Measurements from ENCODE around the gene DUSP1. TPM values are rescaled to one million over a fixed set of nuclear protein-coding genes. Genes with fewer than 3 reads are reported as not detected.

The DUSP1 gene
- total RNA-seq, 1 donor from 2014 or later, result 150 TPM

GRCh38 chr5:172745838-172746237, 25.2 kb downstream of the DUSP1 start:
- H3K27me3 Mint-ChIP-seq (ENCODE audit: low read depth), result no peaks in the 10 kb centered on the region
- H3K4me1 Mint-ChIP-seq (ENCODE audit: low read depth), result peaks cover 57% of the 10 kb centered on the region
- peaks cover 8% of the 10 kb centered on the region for H3K9me3 Mint-ChIP-seq (ENCODE audit: low read depth)
- TF ChIP-seq, protein P1, sequence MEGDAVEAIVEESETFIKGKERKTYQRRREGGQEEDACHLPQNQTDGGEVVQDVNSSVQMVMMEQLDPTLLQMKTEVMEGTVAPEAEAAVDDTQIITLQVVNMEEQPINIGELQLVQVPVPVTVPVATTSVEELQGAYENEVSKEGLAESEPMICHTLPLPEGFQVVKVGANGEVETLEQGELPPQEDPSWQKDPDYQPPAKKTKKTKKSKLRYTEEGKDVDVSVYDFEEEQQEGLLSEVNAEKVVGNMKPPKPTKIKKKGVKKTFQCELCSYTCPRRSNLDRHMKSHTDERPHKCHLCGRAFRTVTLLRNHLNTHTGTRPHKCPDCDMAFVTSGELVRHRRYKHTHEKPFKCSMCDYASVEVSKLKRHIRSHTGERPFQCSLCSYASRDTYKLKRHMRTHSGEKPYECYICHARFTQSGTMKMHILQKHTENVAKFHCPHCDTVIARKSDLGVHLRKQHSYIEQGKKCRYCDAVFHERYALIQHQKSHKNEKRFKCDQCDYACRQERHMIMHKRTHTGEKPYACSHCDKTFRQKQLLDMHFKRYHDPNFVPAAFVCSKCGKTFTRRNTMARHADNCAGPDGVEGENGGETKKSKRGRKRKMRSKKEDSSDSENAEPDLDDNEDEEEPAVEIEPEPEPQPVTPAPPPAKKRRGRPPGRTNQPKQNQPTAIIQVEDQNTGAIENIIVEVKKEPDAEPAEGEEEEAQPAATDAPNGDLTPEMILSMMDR (IDR thresholded peaks at IDR 0.05), result no peak
- DNase-seq (ENCODE audit: low spot score), result no peak
- H3K36me3 Mint-ChIP-seq (ENCODE audit: low read depth), result peaks cover 3% of the 10 kb centered on the region
- no peak overlapping the region for H3K4me3 Mint-ChIP-seq (ENCODE audit: unreplicated experiment)
- no peak overlapping the region for H3K27ac Mint-ChIP-seq (ENCODE audit: unreplicated experiment)

- Mint-ChIP-seq H3K27ac (ENCODE audit: unreplicated experiment) (no peak overlapping the region), H3K27me3 (ENCODE audit: low read depth) (no peaks in the 10 kb centered on the region), H3K36me3 (ENCODE audit: low read depth) (peaks cover 3% of the 10 kb centered on the region), H3K4me1 (ENCODE audit: low read depth) (peaks cover 58% of the 10 kb centered on the region), H3K4me3 (ENCODE audit: unreplicated experiment) (no peak overlapping the region), H3K9me3 (ENCODE audit: low read depth) (peaks cover 8% of the 10 kb centered on the region)
- peak; percentile 52 for DNase-seq (ENCODE audit: low spot score)
- TF ChIP-seq, protein P1 (IDR thresholded peaks at IDR 0.05), result no peak
Observed at GRCh38 chr5:172745406-172745805, 25.6 kb downstream of the DUSP1 start.

DNA sequence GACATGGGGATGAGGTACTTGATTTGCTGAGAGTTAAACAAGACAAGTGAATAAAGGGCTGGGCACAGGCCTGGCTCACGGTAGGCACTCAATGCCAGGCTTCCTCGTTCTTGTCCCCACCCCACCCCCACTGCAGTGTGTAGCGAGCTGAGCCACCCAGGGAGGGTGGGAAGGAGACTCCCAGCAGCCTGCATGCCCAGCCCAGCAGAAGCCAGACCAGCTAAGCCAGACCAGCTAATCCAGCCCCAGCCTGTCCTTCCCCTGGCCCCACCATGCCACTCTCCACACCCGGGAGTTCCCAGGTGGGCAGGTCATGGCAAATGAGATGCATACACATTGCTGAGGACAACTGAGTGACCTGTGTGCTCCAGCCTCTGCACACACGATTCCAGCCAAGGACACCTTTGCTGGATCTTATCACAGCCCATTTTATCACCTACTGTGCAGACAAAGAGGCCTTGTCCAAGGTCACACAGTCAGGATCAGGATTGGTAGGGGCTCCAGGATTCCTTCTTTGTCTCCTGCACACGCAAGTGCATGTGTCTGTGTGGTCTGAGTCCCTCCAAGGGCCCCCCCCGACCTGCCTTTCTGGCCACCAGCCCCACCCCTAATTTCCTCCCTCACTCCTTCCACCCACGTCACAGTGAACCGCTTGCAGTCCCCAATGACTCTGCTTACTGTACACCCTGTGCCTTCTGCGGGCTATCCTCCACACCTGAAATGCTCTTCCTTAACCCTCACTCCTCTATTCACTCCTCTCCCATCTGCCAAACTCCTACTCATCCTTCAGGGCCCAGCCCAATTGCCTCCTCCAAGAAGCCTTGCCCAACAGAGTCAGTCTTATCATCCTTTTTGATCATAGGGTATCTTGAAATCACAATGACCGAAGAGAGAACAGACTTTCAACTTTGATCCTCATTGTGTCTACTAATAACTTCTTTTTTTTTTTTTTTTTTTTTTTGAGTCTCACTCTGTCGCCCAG, 26.6 kb downstream of the DUSP1 start:
- H3K27me3 Mint-ChIP-seq (ENCODE audit: low read depth), result no peaks in the 10 kb centered on the region
- peaks cover 8% of the 10 kb centered on the region for H3K9me3 Mint-ChIP-seq (ENCODE audit: low read depth)
- H3K36me3 Mint-ChIP-seq (ENCODE audit: low read depth), result peaks cover 3% of the 10 kb centered on the region
- no peak overlapping the region for H3K4me3 Mint-ChIP-seq (ENCODE audit: unreplicated experiment)
- H3K4me1 Mint-ChIP-seq (ENCODE audit: low read depth), result peaks cover 58% of the 10 kb centered on the region
- H3K27ac Mint-ChIP-seq (ENCODE audit: unreplicated experiment), result peak overlapping the region; percentile 75
- peak; percentile 73 for DNase-seq (ENCODE audit: low spot score)
- TF ChIP-seq, protein P1 (IDR thresholded peaks at IDR 0.05), result no peak

DNA sequence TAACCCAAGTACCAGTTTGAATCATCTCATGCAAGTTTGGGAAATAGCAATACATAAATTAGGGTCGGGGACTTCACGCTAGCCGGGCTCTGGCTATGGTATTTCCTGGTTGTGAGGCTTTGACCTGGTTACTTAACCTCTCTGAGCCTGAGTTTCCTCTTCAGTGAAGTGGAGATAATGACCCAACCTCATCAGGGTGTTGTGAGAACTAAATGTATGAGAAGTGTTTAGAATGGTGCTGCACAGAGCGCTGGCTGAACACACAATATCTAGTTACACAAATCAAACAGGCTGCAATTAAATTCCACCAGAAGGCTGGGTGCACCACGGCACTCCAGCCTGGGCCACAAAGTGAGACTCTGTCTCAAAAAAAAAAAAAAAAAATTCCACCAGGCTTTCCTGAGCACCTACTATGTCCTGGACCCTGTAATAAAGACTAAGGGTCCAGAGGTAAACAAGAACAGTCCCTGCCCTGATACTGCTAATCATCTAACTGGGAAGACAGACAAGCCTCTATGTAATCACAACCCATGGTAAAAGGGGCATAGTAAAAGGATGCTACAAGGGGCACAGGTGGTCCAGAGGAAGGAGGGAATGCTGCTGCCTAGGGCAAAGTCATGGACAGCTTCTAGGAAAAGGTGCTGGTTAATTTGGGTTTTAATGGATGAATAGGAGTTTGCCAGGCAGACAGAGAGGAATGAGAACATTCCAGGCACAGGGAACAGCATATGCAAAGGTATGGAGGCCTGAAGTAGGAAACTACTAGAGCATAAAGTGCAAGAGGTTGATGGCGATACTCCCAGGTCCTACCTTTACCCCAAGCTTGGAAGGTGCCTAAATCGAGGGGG, 27.7 kb downstream of the DUSP1 start:
- no peak overlapping the region for H3K4me3 Mint-ChIP-seq (ENCODE audit: unreplicated experiment)
- DNase-seq (ENCODE audit: low spot score), result no peak
- TF ChIP-seq, protein P1 (IDR thresholded peaks at IDR 0.05), result no peak
- no peak overlapping the region for H3K27ac Mint-ChIP-seq (ENCODE audit: unreplicated experiment)
- peaks cover 3% of the 10 kb centered on the region for H3K36me3 Mint-ChIP-seq (ENCODE audit: low read depth)
- peaks cover 53% of the 10 kb centered on the region for H3K4me1 Mint-ChIP-seq (ENCODE audit: low read depth)
- H3K9me3 Mint-ChIP-seq (ENCODE audit: low read depth), result peaks cover 8% of the 10 kb centered on the region
- H3K27me3 Mint-ChIP-seq (ENCODE audit: low read depth), result no peaks in the 10 kb centered on the region

DNA sequence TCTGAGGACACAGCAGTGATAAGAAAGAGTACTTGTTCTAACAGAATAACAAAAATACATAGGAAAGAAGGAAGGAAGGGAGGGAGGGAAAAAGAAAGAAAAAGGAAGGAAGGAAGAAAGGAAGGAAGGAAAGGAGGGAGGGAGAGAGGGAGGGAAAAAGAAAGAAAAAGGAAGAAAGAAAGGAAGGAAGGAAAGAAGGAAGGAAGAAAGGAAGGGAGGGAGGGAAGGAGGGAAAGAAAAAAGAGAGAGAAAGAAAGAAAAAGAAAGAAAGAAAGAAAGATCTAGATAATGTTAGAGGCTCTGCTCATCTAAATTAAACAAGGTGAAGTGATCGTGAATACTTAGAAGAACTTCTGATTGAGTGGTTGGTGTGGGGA, 29.8 kb downstream of the DUSP1 start:
- H3K9me3 Mint-ChIP-seq (ENCODE audit: low read depth), result no peaks in the 10 kb centered on the region

More for the DNA sequence above, 29.8 kb downstream of the DUSP1 start:
- TF ChIP-seq, protein P1 (IDR thresholded peaks at IDR 0.05), result no peak
- DNase-seq (ENCODE audit: low spot score), result no peak
- Mint-ChIP-seq H3K4me3 (ENCODE audit: unreplicated experiment) (no peak overlapping the region), H3K27me3 (ENCODE audit: low read depth) (no peaks in the 10 kb centered on the region), H3K4me1 (ENCODE audit: low read depth) (peaks cover 56% of the 10 kb centered on the region), H3K27ac (ENCODE audit: unreplicated experiment) (peak overlapping the region; percentile 100), H3K36me3 (ENCODE audit: low read depth) (no peaks in the 10 kb centered on the region)
